Measurements from ENCODE around the gene THSD7A.

THSD7A gene

DNA sequence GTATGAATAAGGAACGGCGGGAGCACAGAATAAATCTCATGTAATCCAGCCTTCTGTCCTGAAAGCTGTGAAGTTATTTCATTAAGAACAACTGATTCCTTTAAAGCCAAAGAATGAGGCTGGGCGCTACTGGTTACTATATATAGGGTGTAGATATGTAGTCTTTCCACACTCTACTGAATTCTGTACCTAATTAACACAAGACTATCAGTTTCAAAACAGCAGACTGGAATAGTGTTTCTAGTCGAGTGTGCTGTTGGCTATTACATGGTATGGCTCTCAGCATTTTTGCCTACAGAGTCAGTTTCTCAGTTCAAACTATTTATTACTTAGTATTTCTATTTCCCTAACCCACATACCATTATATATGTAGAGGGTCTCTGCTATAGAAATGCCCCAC lies 163.3 kb downstream of the THSD7A start:
- Mint-ChIP-seq H3K9me3 (ENCODE audit: low read depth) (no peaks in the 10 kb centered on the region), H3K4me1 (ENCODE audit: low read depth) (no peaks in the 10 kb centered on the region), H3K4me3 (no peak overlapping the region), H3K27me3 (no peaks in the 10 kb centered on the region), H3K36me3 (no peaks in the 10 kb centered on the region), H3K27ac (no peak overlapping the region)

DNA sequence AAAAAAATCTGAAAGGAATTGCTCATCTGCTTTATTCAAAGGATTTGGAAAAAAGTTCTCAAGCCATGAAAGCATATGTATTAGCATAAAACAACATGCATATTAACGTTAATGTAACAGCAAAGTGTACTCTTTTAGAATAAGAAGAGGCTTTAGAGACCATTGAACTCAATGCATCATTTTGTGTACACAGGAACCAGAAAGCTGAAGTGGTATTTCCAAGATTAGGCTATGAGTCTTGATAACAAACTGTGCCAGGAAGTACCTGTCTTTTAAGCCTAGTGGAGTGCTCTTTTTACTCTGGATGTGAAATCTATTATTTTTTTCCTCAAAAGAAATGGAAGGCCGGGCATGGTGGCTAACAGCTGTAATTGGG lies 164.2 kb downstream of the THSD7A start:
- Mint-ChIP-seq H3K27ac (no peak overlapping the region), H3K9me3 (ENCODE audit: low read depth) (no peaks in the 10 kb centered on the region), H3K4me1 (ENCODE audit: low read depth) (no peaks in the 10 kb centered on the region), H3K4me3 (no peak overlapping the region), H3K27me3 (no peaks in the 10 kb centered on the region), H3K36me3 (no peaks in the 10 kb centered on the region)

- Mint-ChIP-seq H3K4me1 (ENCODE audit: low read depth) (no peaks in the 10 kb centered on the region), H3K9me3 (ENCODE audit: low read depth) (no peaks in the 10 kb centered on the region), H3K27ac (no peak overlapping the region), H3K27me3 (no peaks in the 10 kb centered on the region), H3K4me3 (no peak overlapping the region), H3K36me3 (no peaks in the 10 kb centered on the region)
Measured at GRCh38 chr7:11667071-11667809, 164.8 kb downstream of the THSD7A start.

- Mint-ChIP-seq H3K9me3 (ENCODE audit: low read depth) (no peaks in the 10 kb centered on the region), H3K27ac (no peak overlapping the region), H3K4me3 (no peak overlapping the region), H3K27me3 (no peaks in the 10 kb centered on the region), H3K36me3 (no peaks in the 10 kb centered on the region), H3K4me1 (ENCODE audit: low read depth) (no peaks in the 10 kb centered on the region)
Measured at GRCh38 chr7:11665357-11665756, 166.6 kb downstream of the THSD7A start.

GRCh38 chr7:11655642-11656041 lies 176.4 kb downstream of the THSD7A start:
- Mint-ChIP-seq H3K4me3 (no peak overlapping the region), H3K36me3 (no peaks in the 10 kb centered on the region), H3K4me1 (ENCODE audit: low read depth) (no peaks in the 10 kb centered on the region), H3K27ac (no peak overlapping the region), H3K9me3 (ENCODE audit: low read depth) (peaks cover 5% of the 10 kb centered on the region), H3K27me3 (no peaks in the 10 kb centered on the region)

GRCh38 chr7:11655163-11655562 lies 176.8 kb downstream of the THSD7A start:
- no peak overlapping the region for H3K4me3 Mint-ChIP-seq
- H3K9me3 Mint-ChIP-seq (ENCODE audit: low read depth), result peaks cover 8% of the 10 kb centered on the region
- no peak overlapping the region for H3K27ac Mint-ChIP-seq
- no peaks in the 10 kb centered on the region for H3K4me1 Mint-ChIP-seq (ENCODE audit: low read depth)
- H3K27me3 Mint-ChIP-seq, result no peaks in the 10 kb centered on the region
- no peaks in the 10 kb centered on the region for H3K36me3 Mint-ChIP-seq

- H3K4me3 Mint-ChIP-seq, result no peak overlapping the region
- peaks cover 3% of the 10 kb centered on the region for H3K9me3 Mint-ChIP-seq (ENCODE audit: low read depth)
- no peaks in the 10 kb centered on the region for H3K4me1 Mint-ChIP-seq (ENCODE audit: low read depth)
- no peaks in the 10 kb centered on the region for H3K27me3 Mint-ChIP-seq
- no peak overlapping the region for H3K27ac Mint-ChIP-seq
- H3K36me3 Mint-ChIP-seq, result no peaks in the 10 kb centered on the region
Measured at GRCh38 chr7:11650500-11650899, 181.5 kb downstream of the THSD7A start.

DNA sequence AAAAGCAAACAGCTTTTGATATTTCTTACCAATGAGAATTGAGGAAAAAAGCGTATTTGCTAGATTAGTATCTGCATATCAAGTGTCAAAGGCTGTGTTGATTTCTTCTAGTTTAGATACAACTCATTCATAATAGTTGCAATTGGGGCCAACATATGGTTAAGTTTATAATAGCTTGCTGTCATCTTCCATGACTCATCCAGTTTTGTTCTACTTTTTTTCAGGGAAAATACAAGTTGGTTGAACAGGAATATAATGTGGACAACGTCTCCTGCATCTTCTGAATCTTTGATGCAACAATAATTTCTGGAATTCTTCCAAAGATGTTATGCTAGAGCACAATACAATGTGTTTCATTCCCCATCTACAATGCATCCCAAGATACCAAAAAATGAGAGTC lies 182.0 kb downstream of the THSD7A start:
- peaks cover 3% of the 10 kb centered on the region for H3K9me3 Mint-ChIP-seq (ENCODE audit: low read depth)
- H3K27ac Mint-ChIP-seq, result no peak overlapping the region
- H3K4me1 Mint-ChIP-seq (ENCODE audit: low read depth), result no peaks in the 10 kb centered on the region
- no peaks in the 10 kb centered on the region for H3K27me3 Mint-ChIP-seq
- H3K36me3 Mint-ChIP-seq, result no peaks in the 10 kb centered on the region
- H3K4me3 Mint-ChIP-seq, result no peak overlapping the region

- H3K4me3 Mint-ChIP-seq, result no peak overlapping the region
- H3K36me3 Mint-ChIP-seq, result no peaks in the 10 kb centered on the region
- no peaks in the 10 kb centered on the region for H3K4me1 Mint-ChIP-seq (ENCODE audit: low read depth)
- no peak overlapping the region for H3K27ac Mint-ChIP-seq
- no peaks in the 10 kb centered on the region for H3K27me3 Mint-ChIP-seq
- H3K9me3 Mint-ChIP-seq (ENCODE audit: low read depth), result peaks cover 3% of the 10 kb centered on the region
Measured at GRCh38 chr7:11648980-11649379, 183.0 kb downstream of the THSD7A start.

DNA sequence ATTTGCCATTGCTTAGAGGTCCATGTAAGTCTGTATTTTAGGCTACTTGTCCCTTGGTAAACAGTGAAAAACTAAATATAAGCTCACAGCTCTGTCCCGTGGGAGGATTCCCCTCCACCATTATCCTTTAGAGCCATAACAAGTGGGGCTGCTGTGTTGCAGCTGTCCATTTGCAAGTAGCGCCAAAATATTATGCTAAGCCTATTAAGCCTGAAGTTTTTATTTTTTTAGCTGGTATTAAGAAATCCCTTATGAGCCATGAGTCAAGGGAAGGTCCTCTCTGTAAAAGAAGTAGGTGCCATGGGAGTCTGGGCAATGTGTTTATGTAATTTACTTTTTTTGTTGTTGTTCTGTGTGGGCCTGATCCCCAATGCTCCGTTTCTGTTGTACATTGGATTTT lies 183.9 kb downstream of the THSD7A start:
- Mint-ChIP-seq H3K4me3 (no peak overlapping the region), H3K36me3 (no peaks in the 10 kb centered on the region), H3K27ac (no peak overlapping the region), H3K4me1 (ENCODE audit: low read depth) (no peaks in the 10 kb centered on the region), H3K9me3 (ENCODE audit: low read depth) (peaks cover 3% of the 10 kb centered on the region), H3K27me3 (no peaks in the 10 kb centered on the region)

DNA sequence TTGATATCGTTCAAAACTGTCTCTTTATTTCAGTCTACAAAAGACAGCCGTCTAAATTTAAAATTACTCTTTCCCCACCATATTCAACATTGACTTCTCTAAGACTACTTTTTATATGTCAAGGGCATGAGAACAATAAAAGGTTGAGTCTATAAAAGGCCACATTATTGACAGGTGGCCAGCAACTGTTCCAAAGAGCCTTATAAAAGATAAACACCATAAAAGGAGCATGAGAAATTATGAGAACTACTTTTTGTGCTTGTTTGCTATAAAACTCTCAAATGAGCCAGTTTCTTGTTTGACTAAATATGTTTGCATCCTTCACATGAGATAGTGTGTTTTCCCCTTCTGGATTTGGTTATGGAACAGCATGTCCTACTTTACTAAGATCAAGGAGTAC lies 189.2 kb downstream of the THSD7A start:
- no peak overlapping the region for H3K4me3 Mint-ChIP-seq
- H3K9me3 Mint-ChIP-seq (ENCODE audit: low read depth), result no peaks in the 10 kb centered on the region
- no peaks in the 10 kb centered on the region for H3K36me3 Mint-ChIP-seq
- no peaks in the 10 kb centered on the region for H3K4me1 Mint-ChIP-seq (ENCODE audit: low read depth)
- no peaks in the 10 kb centered on the region for H3K27me3 Mint-ChIP-seq
- H3K27ac Mint-ChIP-seq, result no peak overlapping the region

DNA sequence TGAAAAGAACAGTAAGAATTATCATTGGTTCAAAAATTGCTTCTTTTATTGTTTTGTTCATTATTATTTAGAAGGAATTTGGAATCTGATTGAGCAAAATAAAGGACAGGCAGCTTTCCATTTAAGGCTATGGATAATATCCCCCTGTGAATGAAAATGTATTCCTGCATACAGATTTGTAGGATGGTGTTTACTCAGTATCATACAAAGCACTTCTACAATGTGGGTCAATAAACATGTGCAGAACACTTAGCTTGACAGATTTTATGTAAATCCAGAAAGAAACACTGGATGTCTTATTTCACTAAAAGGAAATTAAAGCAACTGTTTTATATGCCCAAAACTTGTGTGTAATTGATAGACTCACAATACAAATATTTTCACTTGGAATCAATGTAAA lies 189.7 kb downstream of the THSD7A start:
- Mint-ChIP-seq H3K4me3 (no peak overlapping the region), H3K27ac (no peak overlapping the region), H3K4me1 (ENCODE audit: low read depth) (no peaks in the 10 kb centered on the region), H3K27me3 (no peaks in the 10 kb centered on the region), H3K9me3 (ENCODE audit: low read depth) (no peaks in the 10 kb centered on the region), H3K36me3 (no peaks in the 10 kb centered on the region)

DNA sequence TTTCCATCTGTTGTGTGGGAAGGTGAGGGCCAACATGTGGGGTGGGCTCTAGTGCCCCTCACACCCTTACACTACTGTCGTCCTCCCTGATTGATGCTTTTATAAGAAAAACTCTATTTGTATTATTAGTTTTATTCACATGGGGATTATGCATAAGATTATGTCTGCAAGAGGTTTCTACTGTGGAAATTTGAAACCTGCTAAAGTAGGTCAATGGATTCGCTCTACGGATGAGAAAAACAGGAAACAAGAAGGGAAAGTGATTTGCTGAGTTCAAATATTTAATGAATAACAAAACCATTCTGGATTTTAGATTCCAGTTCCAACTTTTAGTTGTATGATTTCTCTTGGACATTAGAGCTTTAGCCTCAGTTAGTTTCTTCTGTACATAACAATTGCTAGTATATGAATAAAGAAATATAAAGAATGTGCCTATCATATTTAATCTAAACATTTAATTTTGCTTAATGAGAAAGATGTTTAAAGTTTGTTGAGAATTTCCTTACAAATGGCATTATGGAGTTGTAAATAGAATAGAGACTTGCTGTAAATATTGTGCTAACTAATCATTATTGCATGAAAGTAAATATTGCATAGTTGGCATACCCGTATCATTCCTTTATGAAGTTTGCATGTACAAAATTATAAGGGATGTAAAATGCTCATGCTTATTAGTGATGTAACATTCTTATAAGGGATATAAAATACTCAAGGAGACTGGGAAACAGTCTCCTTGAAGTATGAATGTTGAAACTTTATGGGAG lies 193.8 kb downstream of the THSD7A start:
- H3K4me3 Mint-ChIP-seq, result no peak overlapping the region
- no peaks in the 10 kb centered on the region for H3K9me3 Mint-ChIP-seq (ENCODE audit: low read depth)
- H3K27me3 Mint-ChIP-seq, result no peaks in the 10 kb centered on the region
- no peaks in the 10 kb centered on the region for H3K36me3 Mint-ChIP-seq
- no peak overlapping the region for H3K27ac Mint-ChIP-seq
- H3K4me1 Mint-ChIP-seq (ENCODE audit: low read depth), result no peaks in the 10 kb centered on the region

- H3K9me3 Mint-ChIP-seq (ENCODE audit: low read depth), result peaks cover 6% of the 10 kb centered on the region
- no peak overlapping the region for H3K4me3 Mint-ChIP-seq
- no peaks in the 10 kb centered on the region for H3K27me3 Mint-ChIP-seq
- no peak overlapping the region for H3K27ac Mint-ChIP-seq
- no peaks in the 10 kb centered on the region for H3K4me1 Mint-ChIP-seq (ENCODE audit: low read depth)
- no peaks in the 10 kb centered on the region for H3K36me3 Mint-ChIP-seq
Measured at GRCh38 chr7:11636274-11636673, 195.7 kb downstream of the THSD7A start.

DNA sequence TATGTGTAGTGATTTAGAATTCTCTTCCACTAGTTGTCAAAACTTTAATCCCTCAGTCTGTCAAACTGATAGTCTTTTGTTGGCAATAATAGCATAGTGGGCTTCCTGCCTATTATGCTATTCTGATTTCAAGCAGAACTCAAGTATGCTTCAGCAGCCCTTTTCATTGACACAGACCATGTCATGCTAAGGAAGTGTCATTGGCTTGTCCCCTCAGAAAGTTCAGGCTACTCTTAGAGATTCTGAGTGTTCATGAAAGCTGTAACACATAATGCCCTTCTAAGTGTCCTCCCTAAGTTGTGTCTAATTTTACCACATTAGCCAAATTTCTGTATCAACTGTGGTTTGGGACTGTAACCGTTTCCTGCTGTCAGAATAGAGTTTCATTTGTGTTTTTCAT lies 198.7 kb downstream of the THSD7A start:
- Mint-ChIP-seq H3K36me3 (no peaks in the 10 kb centered on the region), H3K27ac (no peak overlapping the region), H3K9me3 (ENCODE audit: low read depth) (peaks cover 6% of the 10 kb centered on the region), H3K4me1 (ENCODE audit: low read depth) (no peaks in the 10 kb centered on the region), H3K27me3 (no peaks in the 10 kb centered on the region), H3K4me3 (no peak overlapping the region)

- no peak overlapping the region for H3K4me3 Mint-ChIP-seq
- H3K27ac Mint-ChIP-seq, result no peak overlapping the region
- no peaks in the 10 kb centered on the region for H3K27me3 Mint-ChIP-seq
- no peaks in the 10 kb centered on the region for H3K4me1 Mint-ChIP-seq (ENCODE audit: low read depth)
- no peaks in the 10 kb centered on the region for H3K36me3 Mint-ChIP-seq
- H3K9me3 Mint-ChIP-seq (ENCODE audit: low read depth), result peaks cover 6% of the 10 kb centered on the region
Measured at GRCh38 chr7:11630355-11630754, 201.6 kb downstream of the THSD7A start.
